Stimulated activated CD4-positive, alpha-beta T cell treated with anti-CD3 and anti-CD28 coated beads, Interleukin-4, amount 100 ng/mL, for 4 hours (primary cell): ENCODE data around the gene OPRD1.
"Not testable (repeated sequence)": the region's sequence is repeated elsewhere in the genome, so short reads cannot be mapped to it uniquely, and the experiment has no call there.

ENCODE experiments used
- DNase-seq, 2 experiments: peaks; one replicate each; pipeline ENCODE4 v3.0.0-alpha.2; 2020

Gene OPRD1

GRCh38 chr1:28803051-28803450 lies 8.9 kb upstream of the OPRD1 start:
- no peak for DNase-seq

GRCh38 chr1:28803662-28804061 lies 8.3 kb upstream of the OPRD1 start:
- DNase-seq = no peak

- no peak for DNase-seq
Measured at GRCh38 chr1:28804071-28804470, 7.9 kb upstream of the OPRD1 start.

- no peak for DNase-seq
Measured at GRCh38 chr1:28807046-28807445, 4.9 kb upstream of the OPRD1 start.

- DNase-seq = no peak
Measured at GRCh38 chr1:28807986-28808385, 4.0 kb upstream of the OPRD1 start.

GRCh38 chr1:28811369-28811765 lies 603 bp upstream of the OPRD1 start:
- no peak for DNase-seq

- no peak for DNase-seq
Measured at GRCh38 chr1:28812669-28813468, 899 bp downstream of the OPRD1 start.

- no peak for DNase-seq
Measured at GRCh38 chr1:28813931-28814465, 2.0 kb downstream of the OPRD1 start.

GRCh38 chr1:28815533-28816185 lies 3.7 kb downstream of the OPRD1 start:
- DNase-seq = peak in 1 of 2 experiments; percentile 1

- DNase-seq = no peak
Measured at GRCh38 chr1:28817133-28817532, 5.2 kb downstream of the OPRD1 start.

- DNase-seq = no peak
Measured at GRCh38 chr1:28819020-28819419, 7.0 kb downstream of the OPRD1 start.

GRCh38 chr1:28822799-28823198 lies 10.8 kb downstream of the OPRD1 start:
- no peak for DNase-seq

- not testable (repeated sequence) for DNase-seq
Measured at GRCh38 chr1:28824061-28824460, 12.1 kb downstream of the OPRD1 start.

GRCh38 chr1:28828227-28828858 lies 16.4 kb downstream of the OPRD1 start:
- not testable (repeated sequence) for DNase-seq

GRCh38 chr1:28830814-28831213 lies 18.8 kb downstream of the OPRD1 start:
- no peak for DNase-seq

GRCh38 chr1:28832966-28833365 lies 21.0 kb downstream of the OPRD1 start:
- DNase-seq = no peak

- DNase-seq = no peak
Measured at GRCh38 chr1:28833381-28833780, 21.4 kb downstream of the OPRD1 start.

- DNase-seq = no peak
Measured at GRCh38 chr1:28835237-28835650, 23.3 kb downstream of the OPRD1 start.

GRCh38 chr1:28836421-28836956 lies 24.5 kb downstream of the OPRD1 start:
- no peak for DNase-seq

- no peak for DNase-seq
Measured at GRCh38 chr1:28840928-28841544, 29.1 kb downstream of the OPRD1 start.

- no peak for DNase-seq
Measured at GRCh38 chr1:28845786-28846543, 34.0 kb downstream of the OPRD1 start.

GRCh38 chr1:28847207-28847606 lies 35.2 kb downstream of the OPRD1 start:
- DNase-seq = not testable (repeated sequence)
